GM12874 (cell line): Measurements from ENCODE around the gene EIF4H.

ENCODE experiments used
- CTCF ChIP-seq: IDR thresholded peaks from 2 replicates; pipeline ENCODE4 v1.5.1; 2011; ENCODE audit warnings: low read depth, mild to moderate bottlenecking, control low read depth, low read length, moderate library complexity; ENCODE audit not compliant: insufficient read depth

EIF4H gene

DNA sequence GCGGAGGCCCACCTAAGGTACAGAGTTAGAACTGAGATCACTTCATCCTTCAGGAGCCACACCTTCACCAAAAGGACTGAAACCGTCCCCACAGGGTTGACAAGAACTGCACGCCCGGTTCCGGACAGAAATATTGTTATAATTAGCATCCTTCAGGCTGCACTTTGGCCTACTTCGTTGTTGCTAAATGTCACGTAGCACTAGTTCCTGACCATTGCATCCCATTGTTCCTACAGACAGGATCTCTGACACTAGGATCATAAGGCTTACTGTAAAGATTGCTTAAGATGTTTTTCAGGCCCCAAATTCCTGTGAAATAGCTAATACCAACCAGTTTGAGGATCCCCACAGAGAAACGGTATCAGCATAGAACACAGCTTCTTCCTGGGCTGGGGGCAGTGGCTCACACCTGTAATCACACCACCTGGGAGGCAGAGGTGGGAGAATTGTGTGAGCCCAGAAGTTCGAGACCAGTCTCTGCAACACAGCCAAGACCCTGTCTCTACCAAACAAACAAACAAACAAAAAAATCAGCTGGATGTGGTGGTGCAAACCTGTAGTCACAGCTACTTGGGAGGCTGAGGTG is 18.3 kb upstream of the EIF4H start:
- no peak for TF ChIP-seq CTCF

GRCh38 chr7:74157605-74158004 is 16.6 kb upstream of the EIF4H start:
- TF ChIP-seq CTCF: no peak

- TF ChIP-seq CTCF: no peak
Observed at GRCh38 chr7:74164985-74165456, 9.1 kb upstream of the EIF4H start.

DNA sequence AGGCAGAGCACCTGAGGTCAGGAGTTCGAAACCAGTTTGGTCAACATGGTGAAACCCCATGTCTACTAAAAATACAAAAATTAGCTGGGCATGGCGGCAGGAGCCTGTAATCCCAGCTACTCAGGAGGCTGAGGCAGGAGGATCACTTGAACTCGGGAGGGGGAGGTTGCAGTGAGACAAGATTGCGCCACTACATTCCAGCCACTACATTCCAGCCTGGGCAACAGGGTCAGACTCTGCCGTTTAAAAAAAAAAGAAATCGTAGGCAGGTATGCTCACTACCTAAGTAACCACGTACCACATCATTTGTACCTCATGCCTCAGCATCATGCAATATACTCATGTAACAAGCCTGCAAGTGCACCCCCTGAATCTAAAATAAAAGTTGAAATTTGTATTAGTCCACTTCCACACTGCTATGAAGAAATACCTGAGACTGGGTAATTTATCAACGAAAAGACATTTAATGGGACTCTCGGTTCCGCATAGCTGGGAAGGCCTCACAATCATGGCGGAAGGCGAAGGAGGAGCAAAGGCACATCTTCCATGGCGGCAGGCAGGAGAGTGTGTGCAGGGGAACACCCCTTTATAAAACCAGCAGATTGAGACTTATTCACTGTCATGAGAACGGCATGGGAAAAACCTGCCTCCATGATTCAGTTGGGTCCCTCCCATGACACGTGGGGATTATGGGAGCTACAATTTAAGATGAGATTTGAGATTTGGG is 8.1 kb upstream of the EIF4H start:
- TF ChIP-seq CTCF: no peak

DNA sequence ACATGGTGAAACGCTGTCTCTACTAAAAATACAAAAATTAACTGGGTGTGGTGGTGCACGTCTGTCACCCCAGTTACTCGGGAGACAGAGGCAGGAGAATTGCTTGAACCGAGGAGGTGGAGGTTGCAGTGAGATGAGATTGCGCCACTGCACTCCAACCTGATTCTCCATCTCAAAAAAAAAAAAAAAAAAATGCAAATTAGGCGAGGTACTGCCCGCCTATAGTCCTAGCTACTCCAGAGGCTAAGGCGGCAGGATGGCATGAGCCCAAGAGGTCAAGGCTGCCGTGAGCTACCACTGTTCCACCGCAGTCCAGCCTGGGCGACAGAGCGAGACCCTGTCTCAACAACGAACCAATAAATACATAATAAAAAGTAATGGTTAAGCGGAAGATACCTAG is 1.1 kb upstream of the EIF4H start:
- TF ChIP-seq CTCF: no peak

GRCh38 chr7:74173491-74173865 is 678 bp upstream of the EIF4H start:
- no peak for TF ChIP-seq CTCF

DNA sequence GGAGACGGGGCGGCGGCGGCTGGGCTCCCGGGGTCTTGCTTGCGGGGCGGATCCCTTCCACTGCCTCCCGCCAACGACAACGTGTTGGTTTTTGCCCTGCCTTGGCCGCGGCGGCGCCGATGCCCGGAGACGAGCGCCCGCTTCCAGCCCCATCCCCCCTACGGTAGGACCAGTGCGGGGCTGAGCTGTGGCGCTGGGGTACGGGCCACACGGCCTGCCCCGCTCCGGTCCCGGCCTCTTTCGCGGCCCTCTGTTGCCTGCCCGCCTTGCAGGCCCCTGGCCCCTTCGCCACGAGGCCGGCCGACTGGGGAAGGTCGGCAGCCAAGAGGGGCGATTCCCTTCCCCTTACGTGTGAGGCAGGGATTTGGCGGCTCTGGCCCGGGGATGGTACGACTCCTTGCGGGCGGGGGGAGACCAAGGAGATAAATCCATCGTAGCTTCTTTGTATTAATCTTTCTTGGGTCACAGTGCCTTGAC is 488 bp downstream of the EIF4H start:
- TF ChIP-seq CTCF: no peak
